Bronchus fibroblast of lung (primary cell): ENCODE measurements around the gene FKBP9. TPM values are rescaled to one million over a fixed set of nuclear protein-coding genes. Genes with fewer than 3 reads are reported as not detected.

Experiments
- total RNA-seq: library from RNA; depleted of rRNA; stranded (reverse); fragments of >200 nt; gene quantifications from 2 replicates; pipeline ENCODE4 v1.2.3, GENCODE V29; 2015

The FKBP9 gene
- total RNA-seq: 122 and 127 TPM in 2 replicates

GRCh38 chr7:32957326-32958045 lies at the start of gene FKBP9:
TSS of gene FKBP9 (plus strand) at chr7:32957440. CDS start at chr7:32957574, 134 bp downstream.

Other genes starting within 250 kb of the FKBP9 start
- gene KBTBD2, start 65.7 kb upstream of the FKBP9 start, total RNA-seq: 17.5 and 18.0 TPM in 2 replicates
- 15.0 and 24.0 TPM in 2 replicates for gene NT5C3A, start 105.3 kb downstream of the FKBP9 start, total RNA-seq
- gene RP9, start 152.0 kb downstream of the FKBP9 start, total RNA-seq: 8.4 and 10.0 TPM in 2 replicates
- 6.7 and 7.1 TPM in 2 replicates for gene BBS9, start 172.1 kb downstream of the FKBP9 start, total RNA-seq